IPS-18a (cell line): ENCODE data around the gene PGBD5.
"Not testable (repeated sequence)": the region's sequence is repeated elsewhere in the genome, so short reads cannot be mapped to it uniquely, and the experiment has no call there.

Source experiments
- H3K27ac ChIP-seq: one replicate; pipeline ENCODE4 v1.5.1; 2013; ENCODE audit warnings: low read length
- H3K27me3 ChIP-seq: one replicate; pipeline ENCODE4 v1.6.1; 2013; ENCODE audit warnings: mild to moderate bottlenecking, low read length; ENCODE audit not compliant: control insufficient read depth, insufficient read depth
- H3K36me3 ChIP-seq: one replicate; pipeline ENCODE4 v1.6.1; 2013; ENCODE audit warnings: low read depth, low read length; ENCODE audit not compliant: control insufficient read depth
- H3K4me1 ChIP-seq: one replicate; pipeline ENCODE4 v1.6.1; 2013; ENCODE audit warnings: low read depth, low read length; ENCODE audit not compliant: control insufficient read depth
- H3K4me3 ChIP-seq: one replicate; pipeline ENCODE4 v1.5.1; 2013; ENCODE audit warnings: low read length
- H3K9ac ChIP-seq: one replicate; pipeline ENCODE4 v1.6.1; 2013; ENCODE audit warnings: mild to moderate bottlenecking, low read length, moderate library complexity
- H3K9me3 ChIP-seq: one replicate; pipeline ENCODE4 v1.6.1; 2013; ENCODE audit warnings: low read depth, low read length; ENCODE audit not compliant: control insufficient read depth

The PGBD5 gene

DNA sequence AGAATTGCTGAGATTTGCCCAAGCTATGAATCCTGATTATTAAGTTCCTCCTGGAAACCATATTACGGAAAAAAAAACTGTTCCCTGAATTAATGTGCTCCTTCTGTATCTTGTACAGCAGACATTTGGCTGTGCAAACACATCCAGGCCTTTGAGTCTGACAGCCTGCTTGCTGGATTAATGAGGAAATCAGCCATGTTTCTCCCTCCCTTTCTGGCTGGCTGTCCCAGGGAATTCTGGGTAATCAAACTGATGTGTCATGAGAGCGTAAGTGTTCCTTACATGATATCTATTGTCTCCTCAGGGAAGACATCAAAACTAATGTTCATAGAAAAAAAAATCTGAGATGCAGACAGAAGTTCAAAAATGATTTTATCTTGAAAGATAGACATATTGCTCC, 18.8 kb downstream of the PGBD5 start:
- H3K36me3 ChIP-seq, result no peaks in the 10 kb centered on the region
- H3K27me3 ChIP-seq, result no peaks in the 10 kb centered on the region
- H3K27ac ChIP-seq, result no peak overlapping the region
- no peak overlapping the region for H3K4me3 ChIP-seq
- no peak overlapping the region for H3K9ac ChIP-seq
- H3K4me1 ChIP-seq, result no peaks in the 10 kb centered on the region
- no peaks in the 10 kb centered on the region for H3K9me3 ChIP-seq

DNA sequence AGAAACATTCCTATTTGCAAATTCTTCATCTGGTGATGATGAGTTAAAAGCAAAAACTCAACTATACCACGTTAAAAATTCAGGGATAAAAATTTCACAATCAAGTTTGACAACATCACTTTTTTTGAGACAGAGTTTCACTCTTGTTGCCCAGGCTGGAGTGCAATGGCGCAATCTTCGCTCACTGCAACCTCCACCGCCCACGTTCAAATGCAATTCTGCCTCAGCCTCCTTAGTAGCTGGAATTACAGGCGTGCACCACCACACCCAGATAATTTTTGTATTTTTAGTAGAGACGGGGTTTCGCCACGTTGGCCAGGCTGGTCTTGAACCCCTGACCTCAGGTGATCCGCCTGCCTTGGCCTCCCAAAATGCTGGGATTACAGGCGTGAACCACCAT, 19.4 kb downstream of the PGBD5 start:
- H3K4me1 ChIP-seq, H3K9me3 ChIP-seq, H3K4me3 ChIP-seq, H3K36me3 ChIP-seq, H3K9ac ChIP-seq, H3K27me3 ChIP-seq, H3K27ac ChIP-seq: not testable (repeated sequence)

DNA sequence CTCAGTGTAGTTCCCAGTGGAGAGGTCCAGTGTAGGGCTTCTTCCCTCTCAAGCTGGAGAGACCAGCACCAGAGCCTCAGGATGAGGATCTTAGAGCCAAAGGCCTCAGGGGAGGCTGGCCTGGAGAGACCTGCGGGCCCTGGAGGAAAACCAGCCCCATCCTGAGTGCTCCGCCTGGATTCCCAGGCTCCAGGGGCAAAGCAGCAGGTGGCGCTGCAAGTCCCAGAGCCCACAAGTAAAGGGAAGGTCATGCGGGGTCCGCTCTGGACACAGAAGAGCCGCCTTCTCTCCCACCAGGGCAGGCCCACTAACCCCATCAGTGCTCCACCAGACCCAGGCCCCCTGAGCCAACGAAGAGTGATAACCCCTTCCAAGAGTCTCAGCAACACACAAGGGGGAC, 22.7 kb downstream of the PGBD5 start:
- H3K9ac ChIP-seq, result no peak overlapping the region
- no peaks in the 10 kb centered on the region for H3K9me3 ChIP-seq
- peaks cover 22% of the 10 kb centered on the region for H3K4me1 ChIP-seq
- H3K4me3 ChIP-seq, result no peak overlapping the region
- H3K27ac ChIP-seq, result no peak overlapping the region
- H3K27me3 ChIP-seq, result no peaks in the 10 kb centered on the region
- H3K36me3 ChIP-seq, result no peaks in the 10 kb centered on the region

DNA sequence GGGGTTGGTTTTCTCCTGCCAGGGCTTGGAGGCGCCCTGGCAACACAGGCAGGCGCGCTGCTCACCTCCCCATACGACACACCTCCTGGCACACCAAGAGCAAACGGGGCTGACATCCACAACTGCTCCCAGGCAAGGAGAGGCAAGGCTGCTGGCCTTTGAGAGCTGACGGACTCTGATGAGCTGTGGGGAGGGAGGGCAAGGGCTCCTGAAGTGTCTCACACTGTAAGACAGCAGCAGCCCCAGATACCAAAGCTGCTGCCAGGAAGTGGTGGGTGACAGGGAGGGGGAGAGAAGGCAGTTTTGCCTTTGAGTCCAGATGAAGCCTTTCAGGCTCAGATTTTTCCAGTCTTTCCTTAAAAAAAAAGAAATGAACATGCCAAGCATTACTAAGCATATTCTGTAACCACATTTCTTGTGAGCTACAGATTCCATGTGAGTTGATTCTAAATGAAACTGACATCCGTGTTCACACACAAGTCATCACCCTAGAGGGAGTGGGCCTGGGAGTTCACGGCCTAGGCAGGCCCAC, 24.3 kb downstream of the PGBD5 start:
- H3K9ac ChIP-seq, result no peak overlapping the region
- no peak overlapping the region for H3K27ac ChIP-seq

DNA sequence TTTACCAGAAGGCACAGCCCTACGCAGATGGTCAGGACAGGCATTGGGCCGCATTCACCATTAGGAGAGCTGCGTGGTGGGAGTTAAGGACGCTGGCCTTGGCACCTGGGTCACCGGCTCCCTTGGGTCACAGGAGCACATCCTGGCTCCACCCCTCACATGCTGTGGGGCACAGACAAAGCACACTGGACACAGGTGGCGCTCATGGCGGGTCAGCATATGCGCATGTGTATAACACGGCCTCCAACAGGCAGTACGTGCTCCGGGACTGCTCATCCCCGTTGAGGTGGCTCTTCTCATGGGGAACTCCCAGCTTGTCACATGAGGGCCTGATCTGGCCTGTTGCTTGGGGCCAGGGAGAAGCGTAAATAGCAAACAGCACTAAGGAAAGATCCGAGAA, 25.0 kb downstream of the PGBD5 start:
- Histone ChIP-seq H3K36me3 (no peaks in the 10 kb centered on the region), H3K9me3 (no peaks in the 10 kb centered on the region), H3K4me3 (no peak overlapping the region), H3K9ac (no peak overlapping the region), H3K27ac (no peak overlapping the region), H3K27me3 (no peaks in the 10 kb centered on the region), H3K4me1 (peaks cover 25% of the 10 kb centered on the region)

More for the DNA sequence above, 24.3 kb downstream of the PGBD5 start:
- no peaks in the 10 kb centered on the region for H3K27me3 ChIP-seq
- H3K36me3 ChIP-seq, result no peaks in the 10 kb centered on the region
- no peaks in the 10 kb centered on the region for H3K9me3 ChIP-seq
- H3K4me3 ChIP-seq, result no peak overlapping the region
- peaks cover 22% of the 10 kb centered on the region for H3K4me1 ChIP-seq

DNA sequence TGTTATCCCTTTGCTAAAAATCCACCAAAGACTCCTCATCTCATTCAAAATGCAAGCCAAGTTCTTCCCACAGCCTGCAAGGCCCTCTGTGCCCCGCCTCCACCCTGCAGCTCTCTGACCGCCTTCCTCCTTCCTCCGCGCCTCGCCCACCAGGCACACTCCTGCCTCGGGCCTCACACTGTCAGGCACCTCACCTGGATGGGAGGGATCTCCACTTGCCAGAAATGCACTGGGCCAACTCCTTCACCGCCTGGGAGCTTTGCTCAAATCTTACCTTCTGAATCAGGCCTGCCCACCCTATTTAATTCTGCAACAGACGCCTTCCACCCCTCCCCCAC, 26.2 kb downstream of the PGBD5 start:
- Histone ChIP-seq H3K4me3 (no peak overlapping the region), H3K9me3 (no peaks in the 10 kb centered on the region), H3K27me3 (no peaks in the 10 kb centered on the region), H3K27ac (no peak overlapping the region), H3K36me3 (no peaks in the 10 kb centered on the region), H3K9ac (no peak overlapping the region), H3K4me1 (peaks cover 25% of the 10 kb centered on the region)

DNA sequence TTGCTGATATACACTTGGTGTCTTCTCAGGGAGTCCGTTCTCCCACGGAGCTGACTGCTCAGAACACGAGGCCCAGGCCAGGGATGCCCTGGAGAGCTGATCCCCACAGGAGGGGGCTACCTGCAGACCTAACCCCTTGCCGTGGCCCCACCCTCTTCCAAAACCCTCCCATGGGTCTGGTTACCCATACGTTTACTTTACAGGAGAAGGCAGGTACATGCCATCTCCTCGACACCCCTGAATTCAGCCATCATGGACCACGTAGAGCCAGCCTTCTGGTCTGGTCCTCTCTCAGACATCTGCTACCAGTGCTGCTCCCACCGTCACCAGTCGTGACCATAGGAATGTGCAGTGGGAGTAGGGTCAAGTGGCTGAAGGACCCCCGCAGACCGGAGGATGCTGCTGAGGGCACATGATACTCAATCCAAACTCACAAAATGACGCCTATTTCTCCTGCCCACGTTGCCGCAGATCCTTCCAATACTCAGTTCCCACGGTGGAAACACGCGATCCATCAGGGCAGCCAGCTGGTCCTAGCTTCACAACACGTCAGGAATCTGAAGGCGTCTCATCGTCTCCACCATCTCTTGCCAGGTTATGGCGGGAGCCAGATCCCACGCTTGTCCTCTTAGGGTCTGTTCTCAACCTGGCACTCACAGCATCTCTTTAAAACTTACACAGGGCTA, 26.7 kb downstream of the PGBD5 start:
- H3K9ac ChIP-seq, result no peak overlapping the region
- no peaks in the 10 kb centered on the region for H3K36me3 ChIP-seq
- H3K4me1 ChIP-seq, result peaks cover 25% of the 10 kb centered on the region
- H3K4me3 ChIP-seq, result no peak overlapping the region
- no peaks in the 10 kb centered on the region for H3K27me3 ChIP-seq
- H3K9me3 ChIP-seq, result no peaks in the 10 kb centered on the region
- no peak overlapping the region for H3K27ac ChIP-seq

DNA sequence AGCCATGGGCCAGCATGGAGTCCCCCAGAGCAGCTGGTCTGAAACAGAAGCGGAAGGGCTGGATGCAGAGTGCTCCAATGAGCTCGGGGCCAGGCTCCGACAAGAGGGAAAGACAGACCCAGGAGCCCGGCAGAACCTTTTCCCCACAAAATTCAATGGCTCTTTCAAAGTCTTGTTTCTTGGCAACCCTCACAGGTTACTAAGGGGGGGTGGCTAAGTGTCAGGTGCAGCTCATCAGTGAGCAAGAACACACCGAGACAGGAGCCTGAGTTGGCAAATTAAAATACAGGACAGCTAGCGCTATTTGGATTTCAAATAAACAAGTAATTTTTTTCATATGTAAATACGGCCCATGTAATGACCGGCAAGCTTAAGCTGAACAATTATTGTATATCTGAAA, 27.3 kb downstream of the PGBD5 start:
- no peaks in the 10 kb centered on the region for H3K27me3 ChIP-seq
- H3K36me3 ChIP-seq, result no peaks in the 10 kb centered on the region
- no peak overlapping the region for H3K9ac ChIP-seq
- H3K9me3 ChIP-seq, result no peaks in the 10 kb centered on the region
- peaks cover 25% of the 10 kb centered on the region for H3K4me1 ChIP-seq
- H3K27ac ChIP-seq, result no peak overlapping the region
- no peak overlapping the region for H3K4me3 ChIP-seq

DNA sequence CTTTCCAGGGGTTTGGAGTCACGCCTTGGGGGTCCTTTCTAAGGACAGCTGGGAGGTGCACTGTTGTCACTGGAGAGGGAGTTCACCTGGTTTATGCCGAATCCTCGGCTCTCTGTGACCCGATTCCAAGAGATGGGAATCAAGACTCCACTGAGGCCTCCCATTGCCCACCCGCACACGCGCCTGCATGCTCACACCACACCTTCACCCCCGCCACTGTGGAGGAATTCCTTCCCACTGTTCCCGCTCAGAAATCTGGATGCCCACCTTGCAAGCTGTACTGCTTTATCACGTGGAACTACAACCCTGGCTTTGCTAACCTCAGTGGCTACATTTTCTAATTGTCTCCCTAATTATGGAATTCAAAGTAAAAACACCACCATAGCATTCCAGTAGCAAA, 29.2 kb downstream of the PGBD5 start:
- Histone ChIP-seq H3K36me3 (no peaks in the 10 kb centered on the region), H3K4me1 (peaks cover 34% of the 10 kb centered on the region), H3K27ac (no peak overlapping the region), H3K4me3 (no peak overlapping the region), H3K9me3 (no peaks in the 10 kb centered on the region), H3K9ac (no peak overlapping the region), H3K27me3 (no peaks in the 10 kb centered on the region)

DNA sequence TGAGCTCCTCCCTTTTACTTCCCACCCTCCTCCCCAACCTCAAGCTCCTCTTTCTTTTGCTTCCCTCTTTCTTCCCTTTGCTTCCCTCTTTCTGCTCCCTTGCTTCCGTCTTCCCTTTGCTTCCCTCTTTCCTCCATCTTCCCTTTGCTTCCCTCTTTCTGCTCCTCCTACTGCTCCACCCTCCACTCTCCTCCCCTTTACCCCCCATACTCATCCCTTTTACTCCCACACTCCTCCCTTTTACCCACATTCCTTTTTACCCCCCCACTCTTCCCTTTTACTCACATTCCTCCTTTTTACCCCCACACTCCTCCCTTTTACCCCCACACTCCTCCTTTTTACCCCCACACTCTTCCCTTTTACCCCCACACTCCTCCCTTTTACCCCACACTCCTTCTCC, 30.2 kb downstream of the PGBD5 start:
- Histone ChIP-seq H3K4me1 (peaks cover 41% of the 10 kb centered on the region), H3K4me3 (no peak overlapping the region), H3K9me3 (no peaks in the 10 kb centered on the region), H3K36me3 (no peaks in the 10 kb centered on the region), H3K27ac (no peak overlapping the region), H3K27me3 (no peaks in the 10 kb centered on the region), H3K9ac (no peak overlapping the region)

DNA sequence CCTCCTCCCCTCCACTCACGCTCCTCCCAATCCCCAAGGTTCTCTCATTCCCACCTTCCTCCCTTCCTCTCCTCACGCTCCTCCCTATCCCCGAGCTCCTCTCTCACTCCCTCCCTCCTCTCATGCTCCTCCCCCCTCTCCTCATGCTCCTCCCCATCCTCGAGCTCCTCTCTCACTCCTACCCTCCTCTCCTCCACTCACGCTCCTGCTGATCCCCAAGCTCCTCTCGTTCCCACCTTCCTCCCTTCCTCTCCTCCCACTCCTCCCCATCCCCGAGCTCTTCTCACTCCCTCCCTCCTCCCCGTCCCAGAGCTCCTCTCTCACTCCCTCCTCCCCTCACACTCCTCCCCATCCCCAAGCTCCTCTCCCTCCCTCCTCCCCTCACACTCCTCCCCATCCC, 31.4 kb downstream of the PGBD5 start:
- Histone ChIP-seq H3K9ac (no peak overlapping the region), H3K27me3 (no peaks in the 10 kb centered on the region), H3K9me3 (no peaks in the 10 kb centered on the region), H3K36me3 (no peaks in the 10 kb centered on the region), H3K4me3 (no peak overlapping the region), H3K27ac (no peak overlapping the region), H3K4me1 (peaks cover 34% of the 10 kb centered on the region)

DNA sequence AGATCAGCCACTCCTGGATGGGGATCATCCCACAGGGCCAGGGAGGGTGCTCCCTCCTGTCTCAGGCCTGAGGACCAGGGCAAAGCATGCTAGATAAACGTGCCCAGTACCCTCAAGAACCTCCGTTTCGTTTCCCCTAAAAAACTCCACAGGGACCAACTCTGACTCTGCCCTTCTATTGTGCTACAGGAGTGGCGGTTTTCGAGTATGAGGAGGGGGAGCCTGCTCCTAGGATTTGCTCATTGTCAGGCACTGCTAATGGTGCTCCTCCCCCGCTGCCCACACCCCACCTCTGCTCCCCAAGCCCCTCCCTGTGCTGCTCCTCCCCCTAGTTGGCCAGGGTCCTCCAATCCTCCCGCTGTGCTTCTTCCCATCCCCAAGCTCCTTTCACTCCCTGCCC, 32.0 kb downstream of the PGBD5 start:
- H3K27me3 ChIP-seq, result no peaks in the 10 kb centered on the region
- H3K36me3 ChIP-seq, result no peaks in the 10 kb centered on the region
- H3K4me1 ChIP-seq, result peaks cover 30% of the 10 kb centered on the region
- H3K9me3 ChIP-seq, result no peaks in the 10 kb centered on the region
- H3K4me3 ChIP-seq, result no peak overlapping the region
- H3K9ac ChIP-seq, result peak overlapping the region; percentile 1
- no peak overlapping the region for H3K27ac ChIP-seq
